IMR-90 (cell line): ENCODE results near the gene CFAP210. TPM values are rescaled to one million over a fixed set of nuclear protein-coding genes. Genes with fewer than 3 reads are reported as not detected.
A peak's percentile ranks its signal among the peaks of the same experiment; 100 is the strongest.

Experiments
- ATAC-seq: fragments of 200-7000 bp; cut with Tn5 transposase; 2 replicates; pipeline ENCODE4 v1.9.1; 2020; ENCODE audit warnings: low read depth, mild to moderate bottlenecking, moderate library complexity
- BruUV-seq: library from RNA; stranded (reverse); fragments of 400-500 nt; replicated peaks from 2 replicates; lab custom pipeline; 2021; lab: Mats Ljungman, UMichigan
- CTCF ChIA-PET: fragments of 300-600 bp; formaldehyde crosslinking; extraction: SDS; loops from one replicate; lab custom pipeline; 2021; ENCODE audit warnings: antibody characterized with exemption; lab: Yijun Ruan, JAX
- POLR2A ChIA-PET: fragments of 300-600 bp; sonication (Branson Sonifier 250); formaldehyde crosslinking; loops from one replicate; lab custom pipeline; 2022; ENCODE audit warnings: antibody characterized with exemption; ENCODE audit not compliant: unreplicated experiment; lab: Charles Lee
- DNase-seq: peaks from one replicate; pipeline ENCODE4 v3.0.0; 2013
- H2AFZ ChIP-seq: replicated peaks from 2 replicates; pipeline ENCODE3; 2013; ENCODE audit warnings: low read length, mild to moderate bottlenecking; ENCODE audit not compliant: poor library complexity
- H2AK5ac ChIP-seq: 2 replicates; pipeline ENCODE4 v1.6.1; 2013; ENCODE audit warnings: low read depth, low read length, inconsistent platforms
- H2AK9ac ChIP-seq: replicated peaks from 2 replicates; pipeline ENCODE3; 2013; ENCODE audit warnings: mild to moderate bottlenecking, low read depth, low read length, moderate library complexity; ENCODE audit not compliant: poor library complexity
- H2BK120ac ChIP-seq: 2 replicates; pipeline ENCODE4 v1.6.1; 2013; ENCODE audit warnings: low read depth, low read length, inconsistent platforms
- H2BK15ac ChIP-seq: 3 replicates; pipeline ENCODE4 v1.6.1; 2013; ENCODE audit warnings: low read depth, low read length, inconsistent platforms
- H2BK20ac ChIP-seq: 2 replicates; pipeline ENCODE4 v1.6.1; 2013; ENCODE audit warnings: low read depth, mild to moderate bottlenecking, inconsistent platforms, low read length, moderate library complexity
- H2BK5ac ChIP-seq: 2 replicates; pipeline ENCODE4 v1.6.1; 2013; ENCODE audit warnings: mild to moderate bottlenecking, low read depth, low read length, inconsistent platforms; ENCODE audit not compliant: poor library complexity, severe bottlenecking
- H3K14ac ChIP-seq: replicated peaks from 2 replicates; pipeline ENCODE4 v1.6.1; 2013; ENCODE audit warnings: low read depth, low read length, inconsistent platforms
- H3K18ac ChIP-seq: 2 replicates; pipeline ENCODE4 v1.6.1; 2013; ENCODE audit warnings: low read depth, low read length, control low read depth
- H3K23ac ChIP-seq: 2 replicates; pipeline ENCODE4 v1.6.1; 2013; ENCODE audit warnings: low read depth, low read length, inconsistent platforms
- H3K27ac ChIP-seq: 2 replicates; pipeline ENCODE4 v1.5.1; 2013; ENCODE audit warnings: mild to moderate bottlenecking, control low read depth, low read length; ENCODE audit not compliant: insufficient read depth
- H3K27me3 ChIP-seq: 2 replicates; pipeline ENCODE4 v1.6.1; 2013; ENCODE audit warnings: low read length; ENCODE audit not compliant: control insufficient read depth, insufficient read depth
- H3K36me3 ChIP-seq: 2 replicates; pipeline ENCODE4 v1.6.1; 2013; ENCODE audit warnings: low read length, mixed read lengths; ENCODE audit not compliant: control insufficient read depth, insufficient read depth
- H3K4ac ChIP-seq: 2 replicates; pipeline ENCODE4 v1.6.1; 2013; ENCODE audit warnings: low read depth, low read length, inconsistent platforms
- H3K4me1 ChIP-seq: 2 replicates; pipeline ENCODE4 v1.6.1; 2013; ENCODE audit warnings: low read length, mixed read lengths; ENCODE audit not compliant: control insufficient read depth, insufficient read depth
- H3K4me2 ChIP-seq: 2 replicates; pipeline ENCODE4 v1.6.1; 2013; ENCODE audit warnings: low read depth, mild to moderate bottlenecking, control low read depth, low read length, moderate library complexity
- H3K4me3 ChIP-seq: 2 replicates; pipeline ENCODE4 v1.5.1; 2013; ENCODE audit warnings: low read depth, mild to moderate bottlenecking, control low read depth, low read length, moderate library complexity; ENCODE audit not compliant: insufficient read depth
- H3K56ac ChIP-seq: 2 replicates; pipeline ENCODE4 v1.6.1; 2013; ENCODE audit warnings: low read length, inconsistent platforms; ENCODE audit not compliant: insufficient read depth; ENCODE audit errors: extremely low read depth
- H3K79me1 ChIP-seq, 2 experiments: 2 replicates each; pipeline ENCODE4 v1.6.1; 2013; ENCODE audit warnings: low read length in 2 of 2, inconsistent platforms in 1 of 2, low read depth in 1 of 2
- H3K9ac ChIP-seq: 2 replicates; pipeline ENCODE4 v1.6.1; 2013; ENCODE audit warnings: low read depth, low read length, control low read depth
- H3K9me1 ChIP-seq: 2 replicates; pipeline ENCODE4 v1.6.1; 2013; ENCODE audit warnings: low read length, inconsistent platforms; ENCODE audit not compliant: insufficient read depth
- H3K9me3 ChIP-seq: 2 replicates; pipeline ENCODE4 v1.6.1; 2013; ENCODE audit warnings: low read length; ENCODE audit not compliant: control insufficient read depth, insufficient read depth
- H4K20me1 ChIP-seq: 2 replicates; pipeline ENCODE4 v1.6.1; 2013; ENCODE audit warnings: low read length, inconsistent platforms; ENCODE audit not compliant: insufficient read depth
- H4K5ac ChIP-seq: 2 replicates; pipeline ENCODE4 v1.6.1; 2013; ENCODE audit warnings: mild to moderate bottlenecking, low read depth, low read length, control low read depth
- H4K8ac ChIP-seq, 2 experiments: 2 replicates each; pipeline ENCODE4 v1.6.1; 2013; ENCODE audit warnings: low read depth in 2 of 2, low read length in 2 of 2, control low read depth in 1 of 2, inconsistent platforms in 1 of 2
- H4K91ac ChIP-seq: 2 replicates; pipeline ENCODE4 v1.6.1; 2013; ENCODE audit warnings: low read depth, low read length, inconsistent platforms; ENCODE audit not compliant: insufficient read depth
- BHLHE40 ChIP-seq: fragments of 150-350 bp; IDR thresholded peaks from 2 replicates; pipeline ENCODE4 v1.6.1; 2016; ENCODE audit warnings: mild to moderate bottlenecking, low read depth, low read length
- CEBPB ChIP-seq: IDR thresholded peaks from 2 replicates; pipeline ENCODE4 v1.6.1; 2012; ENCODE audit warnings: low read depth, low read length, improper control_type of control experiment
- CHD1 ChIP-seq: IDR thresholded peaks from 2 replicates; pipeline ENCODE4 v1.6.1; 2012; ENCODE audit warnings: low read depth, low read length, improper control_type of control experiment
- ELK1 ChIP-seq: fragments of 150-350 bp; IDR thresholded peaks from 2 replicates; pipeline ENCODE4 v1.6.1; 2016; ENCODE audit warnings: low read depth, mild to moderate bottlenecking, low read length, moderate library complexity, borderline replicate concordance
- FOS ChIP-seq: fragments of 150-350 bp; IDR thresholded peaks from 2 replicates; pipeline ENCODE4 v1.6.1; 2016; ENCODE audit warnings: low read depth, low read length
- MAZ ChIP-seq: IDR thresholded peaks from 2 replicates; pipeline ENCODE4 v1.6.1; 2012; ENCODE audit warnings: low read depth, mild to moderate bottlenecking, low read length, improper control_type of control experiment, moderate library complexity, borderline replicate concordance
- RCOR1 ChIP-seq: IDR thresholded peaks from 2 replicates; pipeline ENCODE4 v1.6.1; 2012; ENCODE audit warnings: mild to moderate bottlenecking, low read length, improper control_type of control experiment; ENCODE audit not compliant: insufficient replicate concordance
- RFX5 ChIP-seq: IDR thresholded peaks from 2 replicates; pipeline ENCODE4 v1.8.0; 2012; ENCODE audit warnings: low read depth, mild to moderate bottlenecking, low read length, moderate library complexity
- WGBS, 2 experiments: methylation state at CpG; one replicate each; pipeline versions ENCODE4 v1.1.5 to v1.1.7; 2013; ENCODE audit warnings: missing lambda C conversion rate in 2 of 2; ENCODE audit not compliant: insufficient read length in 1 of 2; ENCODE audit errors: extremely low coverage in 2 of 2; 5-methylcytosine and 5-hydroxymethylcytosine counted together
- dilution Hi-C: fragments of 300-500 bp; cut with HindIII; formaldehyde crosslinking; loops from one replicate; pipeline ENCODE4 v1.14.3; 2018; ENCODE audit warnings: low sequenced_read_pairs; ENCODE audit not compliant: unreplicated experiment
- in situ Hi-C: fragments of 300-500 bp; cut with MboI; formaldehyde crosslinking; loops from 3 replicates; pipeline ENCODE4 v1.14.3; 2019; ENCODE audit warnings: low sequenced_read_pairs, inconsistent platforms, mixed read lengths
- intact Hi-C: fragments of 100-400 bp; cut with micrococcal nuclease; formaldehyde crosslinking; loops from 2 replicates; pipeline ENCODE4 v1.10.0; 2022
- polyA plus RNA-seq, 3 experiments: library from polyadenylated mRNA; depleted of rRNA; stranded (reverse); fragments of >200 nt; gene quantifications; 2 replicates each; pipeline ENCODE4 v1.2.3, GENCODE V29; 2012; ENCODE audit warnings: low replicate concordance in 1 of 3
- total RNA-seq: library from RNA; depleted of rRNA; stranded (reverse); fragments of >200 nt; gene quantifications from 2 replicates; pipeline ENCODE4 v1.2.3, GENCODE V29; 2012

Gene CFAP210
- total and polyA plus RNA-seq, 2 of the 4 experiments (the other 2 are of a cell fraction): not detected

- intact Hi-C loops (no loop called here), in situ Hi-C loops (no loop called here), dilution Hi-C loops (no loop called here)
- Histone ChIP-seq H3K4me1 (peaks cover 15% of the 10 kb centered on the region; the same call in 1 of the 2 replicates), H3K27ac (peak overlapping the region; percentile 22; the same call in 1 of the 2 replicates), H4K20me1 (no peaks in the 10 kb centered on the region), H2BK15ac (no peak overlapping the region), H3K9me3 (no peaks in the 10 kb centered on the region), H3K4ac (no peak overlapping the region), H3K56ac (no peak overlapping the region), H3K9me1 (peaks cover 16% of the 10 kb centered on the region; the same call in 1 of the 2 replicates), H3K18ac (no peak overlapping the region), H2BK20ac (no peak overlapping the region), H3K27me3 (no peaks in the 10 kb centered on the region), H3K4me3 (no peak overlapping the region), H3K79me1 (no peaks in the 10 kb centered on the region), H2BK120ac (no peak overlapping the region), H3K14ac (no peak overlapping the region), H4K5ac (no peak overlapping the region; the same call in 1 of the 2 replicates), H2AK5ac (no peak overlapping the region), H2AFZ (peak overlapping the region; percentile 57), H3K36me3 (peaks cover 1% of the 10 kb centered on the region; the same call in 1 of the 2 replicates), H3K4me2 (peak overlapping the region; percentile 54), H3K9ac (no peak overlapping the region), H2BK5ac (no peak overlapping the region), H3K23ac (no peak overlapping the region), H2AK9ac (no peak overlapping the region), H4K8ac (no peak overlapping the region), H4K91ac (no peak overlapping the region)
- no peak for TF ChIP-seq CHD1
- no peak for TF ChIP-seq CEBPB
- 0 out of 2 replicates have a peak, but pooled peaks have one; percentile 13 for TF ChIP-seq BHLHE40
- no peak for TF ChIP-seq FOS
- no peak for TF ChIP-seq ELK1
- TF ChIP-seq MAZ: no peak
- TF ChIP-seq RCOR1: no peak
- no peak for TF ChIP-seq RFX5
- POLR2A ChIA-PET: no interaction called here
- WGBS, 2 experiments: 25% methylated on average over 10 of the region's 17 CpGs; no CpG with 5 or more reads in 1 of the 2 experiments
- peak; percentile 41 for DNase-seq
- CTCF ChIA-PET: no interaction called here
- ATAC-seq: peak; percentile 56
- no TSS peak for BruUV-seq
Measured at GRCh38 chr2:169715379-169716237, 21.4 kb upstream of the CFAP210 start.
